SK-N-SH (cell line): ENCODE data around the gene TSPAN15. TPM values are rescaled to one million over a fixed set of nuclear protein-coding genes. Genes with fewer than 3 reads are reported as not detected.

Experiments
- CTCF ChIA-PET: fragments of 300-600, 350-600 bp; formaldehyde crosslinking; extraction: SDS; loops from one replicate; lab custom pipeline; 2021; lab: Yijun Ruan, JAX
- POLR2A ChIA-PET: fragments of 350-600 bp; sonication (Branson Sonifier 250); formaldehyde crosslinking; extraction: SDS; loops from one replicate; lab custom pipeline; 2020; ENCODE audit warnings: antibody characterized with exemption, inconsistent platforms; lab: Yijun Ruan, JAX
- DNase-seq: peaks from one replicate; pipeline ENCODE4 v3.0.0; 2012
- H2AFZ ChIP-seq: fragments of 200-600 bp; sonication (generic); 2 replicates; pipeline ENCODE4 v1.8.1; 2016; ENCODE audit warnings: antibody characterized with exemption, mild to moderate bottlenecking, low read depth
- H3F3A ChIP-seq: fragments of 200-600 bp; sonication (generic); replicated peaks from 2 replicates; pipeline ENCODE3; 2016; ENCODE audit warnings: antibody characterized with exemption, mild to moderate bottlenecking; ENCODE audit not compliant: insufficient read depth
- H3K27ac ChIP-seq, 2 experiments: fragments of 200-500 bp in 1 of 2; fragments of 200-600 bp in 1 of 2; sonication (Bioruptor generic) in 1 of 2; sonication (generic), shearing (Covaris generic) in 1 of 2; 2 replicates each; pipeline versions ENCODE4 v1.5.1 to v1.6.1; 2014 to 2016; ENCODE audit warnings: low read depth in 2 of 2, inconsistent platforms in 1 of 2, low read length in 1 of 2, mild to moderate bottlenecking in 1 of 2, mixed read lengths in 1 of 2
- H3K27me3 ChIP-seq: fragments of 200-600 bp; sonication (generic), shearing (Covaris generic); 2 replicates; pipeline ENCODE4 v1.6.1; 2016; ENCODE audit warnings: mixed run types; ENCODE audit not compliant: insufficient read depth
- H3K36me3 ChIP-seq, 2 experiments: fragments of 200-500 bp in 1 of 2; fragments of 200-600 bp in 1 of 2; sonication (Bioruptor generic) in 1 of 2; sonication (generic) in 1 of 2; replicated peaks in 1 of 2; 2 replicates each; pipeline versions ENCODE3 to v1.5.1; 2014 to 2016; ENCODE audit warnings: low read length in 1 of 2, mild to moderate bottlenecking in 1 of 2; ENCODE audit not compliant: insufficient read depth in 2 of 2, control insufficient read depth in 1 of 2
- H3K4me1 ChIP-seq, 2 experiments: fragments of 200-500 bp in 1 of 2; fragments of 200-600 bp in 1 of 2; sonication (Bioruptor generic) in 1 of 2; sonication (generic), shearing (Covaris generic) in 1 of 2; 2 replicates each; pipeline versions ENCODE4 v1.5.1 to v1.6.1; 2014 to 2016; ENCODE audit warnings: low read depth in 1 of 2, low read length in 1 of 2, mixed run types in 1 of 2; ENCODE audit not compliant: insufficient read depth in 2 of 2, control insufficient read depth in 1 of 2
- H3K4me2 ChIP-seq: fragments of 200-600 bp; sonication (generic), shearing (Covaris generic); 2 replicates; pipeline ENCODE4 v1.6.1; 2017; ENCODE audit warnings: mixed run types
- H3K4me3 ChIP-seq, 2 experiments: fragments of 200-500 bp in 1 of 2; fragments of 200-600 bp in 1 of 2; sonication (Bioruptor generic) in 1 of 2; sonication (generic), shearing (Covaris generic) in 1 of 2; 2 replicates each; pipeline versions ENCODE4 v1.5.1 to v1.8.1; 2014 to 2016; ENCODE audit warnings: low read depth in 2 of 2, inconsistent platforms in 1 of 2, low read length in 1 of 2, mild to moderate bottlenecking in 1 of 2, mixed read lengths in 1 of 2, moderate library complexity in 1 of 2
- H3K79me2 ChIP-seq: fragments of 200-600 bp; sonication (generic); 2 replicates; pipeline ENCODE4 v1.8.1; 2017; ENCODE audit warnings: mild to moderate bottlenecking; ENCODE audit not compliant: insufficient read depth
- H3K9ac ChIP-seq: fragments of 200-600 bp; sonication (generic); 2 replicates; pipeline ENCODE4 v1.6.1; 2017; ENCODE audit warnings: mixed run types
- H3K9me2 ChIP-seq: fragments of 200-600 bp; sonication (generic); 2 replicates; pipeline ENCODE4 v1.6.1; 2017; ENCODE audit warnings: mixed run types
- H3K9me3 ChIP-seq: fragments of 200-600 bp; sonication (generic); 2 replicates; pipeline ENCODE4 v1.6.1; 2017; ENCODE audit warnings: mixed run types, mild to moderate bottlenecking, moderate library complexity
- H4K20me1 ChIP-seq: fragments of 200-600 bp; sonication (generic); 2 replicates; pipeline ENCODE4 v1.6.1; 2017; ENCODE audit warnings: mild to moderate bottlenecking, mixed run types; ENCODE audit not compliant: insufficient read depth
- CHD2 ChIP-seq: fragments of 150-350 bp; IDR thresholded peaks from 2 replicates; pipeline ENCODE4 v1.6.1; 2018; ENCODE audit warnings: low read length; ENCODE audit not compliant: partially characterized antibody
- ELF1 ChIP-seq: IDR thresholded peaks from 2 replicates; pipeline ENCODE4 v1.4.0; 2012
- EP300 ChIP-seq, 2 experiments: IDR thresholded peaks; 2 replicates each; pipeline versions ENCODE4 v1.4.0 to v1.6.1; 2012; ENCODE audit warnings: borderline replicate concordance in 1 of 2, low read depth in 1 of 2, low read length in 1 of 2
- FOSL2 ChIP-seq: IDR thresholded peaks from 2 replicates; pipeline ENCODE4 v1.4.0; 2012; ENCODE audit warnings: low read depth, mild to moderate bottlenecking, moderate library complexity, borderline replicate concordance
- FOXJ3 ChIP-seq: sonication (generic); formaldehyde crosslinking; IDR thresholded peaks from 2 replicates; pipeline ENCODE4 v1.5.1; 2020; ENCODE audit warnings: mild to moderate bottlenecking, missing genetic modification reagents
- FOXM1 ChIP-seq: IDR thresholded peaks from 2 replicates; pipeline ENCODE4 v1.4.0; 2012; ENCODE audit warnings: low read depth, mild to moderate bottlenecking
- GATA2 ChIP-seq: sonication (generic); formaldehyde crosslinking; IDR thresholded peaks from 2 replicates; pipeline ENCODE4 v1.5.0; 2020; ENCODE audit warnings: mild to moderate bottlenecking, missing genetic modification reagents
- JUND ChIP-seq: IDR thresholded peaks from 2 replicates; pipeline ENCODE4 v1.4.0; 2012
- MEF2A ChIP-seq: IDR thresholded peaks from 2 replicates; pipeline ENCODE4 v1.4.0; 2012; ENCODE audit warnings: low read depth, borderline replicate concordance
- MXI1 ChIP-seq: IDR thresholded peaks from 2 replicates; pipeline ENCODE4 v1.6.1; 2012; ENCODE audit warnings: mild to moderate bottlenecking, low read depth, low read length, improper control_type of control experiment
- NFIC ChIP-seq: IDR thresholded peaks from 2 replicates; pipeline ENCODE4 v1.4.0; 2012; ENCODE audit warnings: borderline replicate concordance
- POLR2AphosphoS5 ChIP-seq: IDR thresholded peaks from 2 replicates; pipeline ENCODE4 v1.6.1; 2012; ENCODE audit warnings: low read depth, low read length
- RFX5 ChIP-seq: IDR thresholded peaks from 2 replicates; pipeline ENCODE4 v1.6.1; 2012; ENCODE audit warnings: mild to moderate bottlenecking, improper control_type of control experiment, low read length
- RXRA ChIP-seq: IDR thresholded peaks from 2 replicates; pipeline ENCODE4 v1.4.0; 2012; ENCODE audit warnings: low read depth, mild to moderate bottlenecking, borderline replicate concordance
- SIN3A ChIP-seq: IDR thresholded peaks from 2 replicates; pipeline ENCODE4 v1.6.1; 2012; ENCODE audit warnings: low read depth, mild to moderate bottlenecking, low read length, moderate library complexity, borderline replicate concordance
- TCF12 ChIP-seq: IDR thresholded peaks from 2 replicates; pipeline ENCODE4 v1.4.0; 2012
- TEAD4 ChIP-seq: IDR thresholded peaks from 2 replicates; pipeline ENCODE4 v1.4.0; 2012; ENCODE audit warnings: mild to moderate bottlenecking, borderline replicate concordance; ENCODE audit not compliant: insufficient read depth
- YY1 ChIP-seq: IDR thresholded peaks from 2 replicates; pipeline ENCODE4 v1.4.0; 2012; ENCODE audit warnings: low read depth, mild to moderate bottlenecking
- WGBS: methylation state at CpG from one replicate; pipeline ENCODE4 v1.1.6; 2017; ENCODE audit warnings: low lambda C conversion rate; 5-methylcytosine and 5-hydroxymethylcytosine counted together
- polyA plus RNA-seq, 3 experiments: library from polyadenylated mRNA; depleted of rRNA; stranded (reverse); fragments of >200 nt; gene quantifications; 2 replicates each; pipeline ENCODE4 v1.2.3, GENCODE V29; 2012
- TF ChIP-seq, protein P1 (sequence below): IDR thresholded peaks from 2 replicates; pipeline ENCODE4 v1.6.1; 2012; ENCODE audit warnings: mild to moderate bottlenecking, low read depth, low read length, moderate library complexity
- TF ChIP-seq, protein P2 (sequence below): IDR thresholded peaks from 2 replicates; pipeline ENCODE4; 2012
- TF ChIP-seq, protein P3 (sequence below): IDR thresholded peaks from 2 replicates; pipeline ENCODE4 v1.4.0; 2012; ENCODE audit warnings: low read depth, borderline replicate concordance

Gene TSPAN15
- polyA plus RNA-seq, 1 of the 3 experiments (the other 2 are of a cell fraction), result 8.5 TPM

DNA sequence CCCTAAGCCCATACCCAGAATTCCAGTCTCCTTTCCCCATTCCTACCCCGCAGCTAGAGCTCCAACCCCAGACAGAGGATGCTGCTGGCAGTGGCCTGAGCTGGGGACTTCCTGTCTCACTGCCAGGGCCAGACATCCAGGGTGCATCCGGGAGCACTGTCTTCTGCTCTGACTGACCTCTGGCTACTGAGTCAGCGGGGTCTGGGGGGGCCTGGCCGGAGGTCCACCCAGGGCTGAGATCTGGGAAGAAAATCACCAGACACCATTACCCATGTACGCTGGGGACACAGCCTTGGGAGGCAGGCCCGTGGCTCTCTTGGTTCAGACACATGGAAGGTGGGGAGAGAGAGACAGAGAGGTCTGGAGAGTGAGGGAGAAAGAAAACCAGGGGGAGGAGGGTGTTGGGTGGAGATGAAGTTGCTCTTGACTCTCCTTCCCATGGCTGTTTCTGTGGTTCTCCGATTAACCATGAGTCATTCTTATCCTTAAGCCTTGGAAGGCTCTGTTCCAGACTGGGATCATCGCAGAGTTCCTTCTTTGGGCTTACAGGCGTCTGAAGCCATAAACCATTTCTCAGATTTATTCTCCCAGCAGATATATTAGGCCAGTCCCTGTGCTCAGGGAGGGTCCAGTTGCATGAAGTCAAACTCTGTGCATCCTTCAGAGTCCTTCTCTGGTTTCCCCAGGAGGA lies 23.6 kb downstream of the TSPAN15 start:
- POLR2A ChIA-PET, result no interaction called here
- peak overlapping the region; percentile 66; the same call in 1 of the 2 replicates for H2AFZ ChIP-seq

DNA sequence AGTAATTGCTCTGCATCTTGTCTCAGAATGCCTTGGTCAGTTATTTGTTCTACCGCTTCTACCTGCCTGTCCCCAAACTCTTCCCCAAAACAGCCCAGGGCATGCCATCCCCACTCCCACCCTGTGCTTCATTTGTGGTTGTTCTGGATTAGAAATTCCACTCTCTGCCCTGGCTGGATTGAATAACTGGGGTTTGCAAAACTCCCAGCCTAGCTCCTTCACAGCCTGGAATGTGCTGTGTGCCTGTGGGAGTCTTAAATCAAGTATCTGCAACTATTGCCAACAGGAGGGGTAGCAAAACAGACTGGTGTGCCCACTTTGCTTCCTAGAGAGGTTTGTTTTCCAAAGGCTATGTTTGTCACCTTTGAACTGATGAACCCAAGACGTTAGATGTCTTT lies 24.2 kb downstream of the TSPAN15 start:
- no peaks in the 10 kb centered on the region for H3K36me3 ChIP-seq
- no peak for DNase-seq
- peak overlapping the region; percentile 61 for H3K4me2 ChIP-seq
- peak overlapping the region in 1 of 2 experiments; percentile 61; a peak in 2 of 4 replicates for H3K27ac ChIP-seq
- CTCF ChIA-PET, result no interaction called here
- no peak for TF ChIP-seq EP300 (IDR thresholded peaks at IDR 0.05; ENCODE audit: borderline replicate concordance in 1 of 2, low read depth in 1 of 2, low read length in 1 of 2)
- no peak for TF ChIP-seq RFX5
- TF ChIP-seq NFIC, result no peak
- TF ChIP-seq FOXM1, result no peak
- TF ChIP-seq, protein P1, sequence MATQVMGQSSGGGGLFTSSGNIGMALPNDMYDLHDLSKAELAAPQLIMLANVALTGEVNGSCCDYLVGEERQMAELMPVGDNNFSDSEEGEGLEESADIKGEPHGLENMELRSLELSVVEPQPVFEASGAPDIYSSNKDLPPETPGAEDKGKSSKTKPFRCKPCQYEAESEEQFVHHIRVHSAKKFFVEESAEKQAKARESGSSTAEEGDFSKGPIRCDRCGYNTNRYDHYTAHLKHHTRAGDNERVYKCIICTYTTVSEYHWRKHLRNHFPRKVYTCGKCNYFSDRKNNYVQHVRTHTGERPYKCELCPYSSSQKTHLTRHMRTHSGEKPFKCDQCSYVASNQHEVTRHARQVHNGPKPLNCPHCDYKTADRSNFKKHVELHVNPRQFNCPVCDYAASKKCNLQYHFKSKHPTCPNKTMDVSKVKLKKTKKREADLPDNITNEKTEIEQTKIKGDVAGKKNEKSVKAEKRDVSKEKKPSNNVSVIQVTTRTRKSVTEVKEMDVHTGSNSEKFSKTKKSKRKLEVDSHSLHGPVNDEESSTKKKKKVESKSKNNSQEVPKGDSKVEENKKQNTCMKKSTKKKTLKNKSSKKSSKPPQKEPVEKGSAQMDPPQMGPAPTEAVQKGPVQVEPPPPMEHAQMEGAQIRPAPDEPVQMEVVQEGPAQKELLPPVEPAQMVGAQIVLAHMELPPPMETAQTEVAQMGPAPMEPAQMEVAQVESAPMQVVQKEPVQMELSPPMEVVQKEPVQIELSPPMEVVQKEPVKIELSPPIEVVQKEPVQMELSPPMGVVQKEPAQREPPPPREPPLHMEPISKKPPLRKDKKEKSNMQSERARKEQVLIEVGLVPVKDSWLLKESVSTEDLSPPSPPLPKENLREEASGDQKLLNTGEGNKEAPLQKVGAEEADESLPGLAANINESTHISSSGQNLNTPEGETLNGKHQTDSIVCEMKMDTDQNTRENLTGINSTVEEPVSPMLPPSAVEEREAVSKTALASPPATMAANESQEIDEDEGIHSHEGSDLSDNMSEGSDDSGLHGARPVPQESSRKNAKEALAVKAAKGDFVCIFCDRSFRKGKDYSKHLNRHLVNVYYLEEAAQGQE, result no peak
- TF ChIP-seq YY1, result no peak
- TF ChIP-seq, protein P2, sequence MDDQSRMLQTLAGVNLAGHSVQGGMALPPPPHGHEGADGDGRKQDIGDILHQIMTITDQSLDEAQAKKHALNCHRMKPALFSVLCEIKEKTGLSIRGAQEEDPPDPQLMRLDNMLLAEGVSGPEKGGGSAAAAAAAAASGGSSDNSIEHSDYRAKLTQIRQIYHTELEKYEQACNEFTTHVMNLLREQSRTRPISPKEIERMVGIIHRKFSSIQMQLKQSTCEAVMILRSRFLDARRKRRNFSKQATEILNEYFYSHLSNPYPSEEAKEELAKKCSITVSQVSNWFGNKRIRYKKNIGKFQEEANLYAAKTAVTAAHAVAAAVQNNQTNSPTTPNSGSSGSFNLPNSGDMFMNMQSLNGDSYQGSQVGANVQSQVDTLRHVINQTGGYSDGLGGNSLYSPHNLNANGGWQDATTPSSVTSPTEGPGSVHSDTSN, result no peak
- TF ChIP-seq MEF2A, result no peak
- no peak for TF ChIP-seq FOXJ3
- TF ChIP-seq, protein P3, sequence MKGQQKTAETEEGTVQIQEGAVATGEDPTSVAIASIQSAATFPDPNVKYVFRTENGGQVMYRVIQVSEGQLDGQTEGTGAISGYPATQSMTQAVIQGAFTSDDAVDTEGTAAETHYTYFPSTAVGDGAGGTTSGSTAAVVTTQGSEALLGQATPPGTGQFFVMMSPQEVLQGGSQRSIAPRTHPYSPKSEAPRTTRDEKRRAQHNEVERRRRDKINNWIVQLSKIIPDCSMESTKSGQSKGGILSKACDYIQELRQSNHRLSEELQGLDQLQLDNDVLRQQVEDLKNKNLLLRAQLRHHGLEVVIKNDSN, result no peak
- no peak for TF ChIP-seq RXRA
- no peak for TF ChIP-seq TEAD4
- TF ChIP-seq ELF1, result no peak
- TF ChIP-seq GATA2 (CRISPR knock-in tag), result no peak
- TF ChIP-seq CHD2, result no peak
- no peak for TF ChIP-seq MXI1
- no peak for TF ChIP-seq SIN3A
- TF ChIP-seq POLR2AphosphoS5, result no peak
- peak overlapping the region; percentile 66; the same call in 1 of the 2 replicates for H2AFZ ChIP-seq
- peaks cover 3% of the 10 kb centered on the region for H3F3A ChIP-seq
- POLR2A ChIA-PET, result no interaction called here
- no peaks in the 10 kb centered on the region for H3K9me3 ChIP-seq
- H3K4me3 ChIP-seq, result no peak overlapping the region
- H3K79me2 ChIP-seq, result no peaks in the 10 kb centered on the region
- 94% methylated on average over 2 of the region's 2 CpGs for WGBS
- H3K9ac ChIP-seq, result no peak overlapping the region
- no peaks in the 10 kb centered on the region for H3K9me2 ChIP-seq
- H3K4me1 ChIP-seq, result peaks cover 14 to 28% of the 10 kb centered on the region in 2 experiments; a peak in 2 of 4 replicates
- no peaks in the 10 kb centered on the region for H3K27me3 ChIP-seq
- no peaks in the 10 kb centered on the region for H4K20me1 ChIP-seq

More for the DNA sequence above, 23.6 kb downstream of the TSPAN15 start:
- 47% methylated on average over 9 of the region's 9 CpGs for WGBS
- CTCF ChIA-PET, result interaction anchor here (0.6 kb wide), 1 partner anchor 24 kb away, joined by 3 read pairs; no protein-coding TSS in a partner anchor
- TF ChIP-seq MXI1 (no peak), RXRA (peak; percentile 41; the same call in 1 of the 2 replicates), JUND (0 out of 2 replicates have a peak, but pooled peaks have one; percentile 20), FOSL2 (peak; percentile 69), TCF12 (peak; percentile 39; the same call in 1 of the 2 replicates)
- TF ChIP-seq, protein P3, result no peak
- H3K9ac ChIP-seq, result no peak overlapping the region
- H3K79me2 ChIP-seq, result no peaks in the 10 kb centered on the region
- no peak for DNase-seq
- H3K4me3 ChIP-seq, result no peak overlapping the region
- no peaks in the 10 kb centered on the region for H4K20me1 ChIP-seq
- peak overlapping the region; percentile 30 to 61; a peak in 3 of 4 replicates for H3K27ac ChIP-seq
- H3K27me3 ChIP-seq, result no peaks in the 10 kb centered on the region
- H3K4me1 ChIP-seq, result peaks cover 14 to 25% of the 10 kb centered on the region in 2 experiments; a peak in 2 of 4 replicates
- peaks cover 3% of the 10 kb centered on the region for H3F3A ChIP-seq
- H3K9me3 ChIP-seq, result no peaks in the 10 kb centered on the region
- H3K9me2 ChIP-seq, result no peaks in the 10 kb centered on the region
- no peaks in the 10 kb centered on the region for H3K36me3 ChIP-seq
- peak overlapping the region; percentile 61 for H3K4me2 ChIP-seq
